Globus pallidus (tissue), 1 donor: ENCODE results near the gene SMC3.
"Not testable (repeated sequence)": the region's sequence is repeated elsewhere in the genome, so short reads cannot be mapped to it uniquely, and the experiment has no call there.

ENCODE experiments used
- DNase-seq: peaks from one replicate; pipeline ENCODE4 v3.0.0-alpha.2; 2015; ENCODE audit warnings: low spot score

Gene SMC3

DNA sequence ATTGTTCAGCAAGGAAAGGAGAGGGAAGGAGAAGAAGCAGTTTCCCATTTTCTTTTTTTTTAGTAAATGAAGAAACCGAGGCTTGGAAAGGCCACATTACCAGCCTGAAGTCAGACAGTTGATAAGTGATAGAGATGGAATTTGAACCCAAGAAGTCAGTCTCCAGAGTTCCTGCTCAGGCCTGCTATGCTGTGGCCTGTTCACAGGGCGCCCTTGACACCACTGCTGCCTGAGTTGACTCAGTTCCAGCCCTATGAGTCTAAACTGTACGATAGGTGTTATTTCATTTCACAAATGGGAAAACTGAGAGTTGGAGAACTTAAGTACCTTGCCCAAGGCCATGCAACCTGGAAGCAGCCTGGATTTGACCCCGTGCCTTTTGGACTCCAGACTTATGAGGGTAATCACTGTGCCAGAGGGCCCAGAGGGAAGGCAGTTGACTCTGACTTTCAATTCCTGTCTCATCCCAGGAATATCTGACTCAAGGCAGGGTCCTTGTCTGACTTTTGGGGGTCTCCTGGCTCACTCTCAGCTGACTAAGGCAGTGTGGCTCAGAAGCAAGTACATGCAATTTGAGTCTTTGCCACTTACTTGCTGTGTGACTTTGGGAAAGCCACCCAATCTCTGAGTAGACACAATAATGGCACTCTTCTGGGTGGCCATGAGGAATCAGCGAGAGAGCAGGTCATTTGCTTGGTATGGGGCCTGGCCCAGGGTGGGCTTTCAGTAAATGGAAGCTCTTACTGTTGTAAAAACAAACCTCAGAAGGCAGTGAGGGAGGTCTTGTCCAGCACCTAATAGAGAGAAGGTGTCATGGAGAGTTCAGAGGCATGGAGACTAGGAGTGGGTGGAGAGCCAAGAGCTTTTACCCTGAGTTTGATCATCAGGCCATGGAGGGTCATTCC lies 58.7 kb downstream of the SMC3 start:
- DNase-seq = no peak

DNA sequence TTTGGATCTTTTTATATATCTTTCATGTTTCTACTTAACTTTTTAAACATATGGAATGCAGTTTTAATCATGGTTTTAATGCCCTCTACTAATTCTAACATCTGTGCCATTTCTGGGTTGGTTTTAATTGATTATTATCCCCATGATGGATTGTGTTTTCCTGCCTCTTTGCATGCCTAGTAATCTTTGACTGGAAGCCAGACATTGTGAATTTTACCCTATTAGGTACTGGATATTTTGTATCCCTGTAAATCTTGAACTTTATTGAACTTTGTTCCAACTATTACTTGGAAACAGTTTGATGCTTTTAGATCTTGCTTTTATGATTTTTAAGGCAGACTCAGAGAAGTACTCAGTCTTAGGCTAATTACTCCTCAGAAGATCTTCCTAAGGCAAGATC lies 60.7 kb downstream of the SMC3 start:
- DNase-seq = no peak

DNA sequence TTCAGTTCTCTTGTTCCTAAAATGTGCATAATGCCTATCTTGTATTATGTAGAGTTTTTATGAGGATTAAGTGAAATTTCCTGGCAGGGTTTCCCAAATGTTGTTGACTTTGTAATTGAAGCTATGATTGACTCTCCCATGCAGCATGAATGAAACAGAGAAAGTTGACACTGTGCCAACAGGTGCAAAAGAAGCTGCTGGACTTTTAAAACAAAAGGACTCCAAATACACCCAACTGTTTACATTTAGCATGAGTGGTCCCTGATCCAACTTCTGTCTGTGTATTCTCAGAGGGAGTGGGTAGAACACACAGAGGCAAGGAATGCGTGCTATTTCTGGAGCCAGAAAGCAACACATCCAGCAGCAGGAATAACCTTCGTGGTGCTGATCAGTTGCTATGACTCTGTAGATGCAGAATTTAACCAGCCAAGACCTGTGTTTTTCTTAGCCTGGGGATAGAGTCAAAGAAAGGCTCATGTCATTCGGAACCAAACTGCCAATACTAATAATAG lies 62.2 kb downstream of the SMC3 start:
- no peak for DNase-seq

DNA sequence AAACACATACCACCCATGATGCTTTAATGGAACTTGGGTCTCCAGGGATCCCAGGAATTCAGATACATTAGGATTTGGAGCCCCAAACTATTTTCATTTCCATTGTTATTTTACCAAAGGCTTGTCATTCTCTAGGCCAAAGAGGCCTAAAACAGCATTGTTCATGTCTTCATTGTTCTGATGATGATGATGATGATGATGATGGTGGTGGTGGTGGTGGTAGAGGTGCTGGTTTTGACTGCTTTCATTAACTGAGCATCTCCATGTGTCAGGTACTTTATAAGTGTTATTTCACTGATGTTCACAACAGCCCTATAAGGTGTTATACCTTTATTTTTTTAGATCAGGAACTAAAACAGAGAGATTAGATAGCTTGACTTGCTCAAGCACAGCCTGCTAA lies 64.4 kb downstream of the SMC3 start:
- DNase-seq = no peak

DNA sequence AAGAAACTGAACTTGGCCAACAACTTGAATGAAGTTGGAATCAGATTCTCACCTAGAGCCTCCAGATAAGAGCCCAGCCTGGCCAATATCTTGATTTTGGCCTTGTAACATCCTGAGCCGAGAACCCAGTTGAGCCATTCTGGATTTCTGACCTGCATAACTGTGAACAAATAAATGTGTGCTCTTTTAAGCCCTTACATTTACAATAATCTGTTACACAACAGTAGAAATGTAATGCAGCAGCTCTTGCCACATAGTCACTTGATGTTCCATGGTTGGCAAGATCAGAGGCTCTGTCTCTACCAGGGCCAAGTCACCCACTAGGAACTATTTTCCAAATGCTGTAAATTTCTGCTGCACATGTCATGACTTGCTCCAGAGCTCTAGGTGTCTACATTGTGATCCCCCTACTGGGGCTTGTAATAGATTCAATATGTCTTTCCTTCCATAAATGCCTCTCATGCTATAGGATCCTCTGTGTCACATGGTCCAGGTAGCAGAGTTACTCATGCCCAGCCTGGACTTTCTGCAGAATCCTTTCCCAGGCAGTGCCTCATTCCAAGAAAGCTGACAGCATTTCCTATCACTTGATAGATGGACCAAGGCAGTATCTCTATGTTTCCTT lies 65.2 kb downstream of the SMC3 start:
- no peak for DNase-seq

DNA sequence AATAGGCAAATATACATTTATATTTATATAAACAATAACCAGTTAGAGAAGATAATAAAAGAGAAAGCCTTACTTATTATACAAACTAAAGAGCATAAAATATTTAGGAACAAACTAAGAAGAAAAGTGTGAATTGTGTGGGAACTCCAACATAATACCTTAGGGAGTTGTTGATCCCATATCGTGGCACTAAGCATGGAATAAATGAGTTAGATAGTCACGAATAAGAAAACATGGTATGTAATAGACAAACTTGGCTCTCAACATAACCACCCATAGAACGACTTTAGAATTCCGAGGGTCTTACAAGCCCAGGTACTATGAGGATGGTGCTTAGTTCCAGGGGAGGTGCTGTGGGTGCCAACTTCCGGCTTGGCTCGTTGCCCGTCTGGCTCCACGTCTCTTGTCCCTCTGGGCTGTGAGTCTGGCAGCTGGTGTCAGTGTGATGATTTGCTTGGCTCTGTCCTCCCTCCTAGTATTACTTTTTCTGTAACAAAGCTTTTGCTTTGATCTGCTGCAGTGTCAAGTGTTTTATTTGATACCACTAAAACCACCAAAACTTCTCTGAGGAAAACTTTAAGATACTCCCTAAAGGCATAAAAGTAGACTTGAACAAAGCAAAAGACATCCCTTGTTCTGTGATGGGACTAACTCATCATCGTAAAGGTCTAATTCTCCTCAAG lies 67.2 kb downstream of the SMC3 start:
- DNase-seq = no peak

DNA sequence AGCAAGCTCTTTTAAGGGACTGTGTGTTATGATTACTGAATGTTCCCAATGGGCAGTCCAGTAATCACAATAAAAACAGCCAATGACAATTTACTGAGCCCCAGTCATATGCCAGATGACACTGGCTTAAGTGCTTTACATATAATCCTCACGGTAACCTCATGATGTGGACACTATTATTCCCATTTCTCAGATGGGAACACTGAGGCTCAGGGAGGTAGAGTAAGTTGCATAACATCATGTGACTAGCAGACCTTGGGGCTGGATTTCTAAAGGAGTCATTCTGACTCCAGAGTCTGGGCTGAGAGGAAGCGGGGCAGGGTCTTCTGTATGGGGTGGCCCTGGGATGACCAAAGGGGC lies 69.1 kb downstream of the SMC3 start:
- DNase-seq = no peak

DNA sequence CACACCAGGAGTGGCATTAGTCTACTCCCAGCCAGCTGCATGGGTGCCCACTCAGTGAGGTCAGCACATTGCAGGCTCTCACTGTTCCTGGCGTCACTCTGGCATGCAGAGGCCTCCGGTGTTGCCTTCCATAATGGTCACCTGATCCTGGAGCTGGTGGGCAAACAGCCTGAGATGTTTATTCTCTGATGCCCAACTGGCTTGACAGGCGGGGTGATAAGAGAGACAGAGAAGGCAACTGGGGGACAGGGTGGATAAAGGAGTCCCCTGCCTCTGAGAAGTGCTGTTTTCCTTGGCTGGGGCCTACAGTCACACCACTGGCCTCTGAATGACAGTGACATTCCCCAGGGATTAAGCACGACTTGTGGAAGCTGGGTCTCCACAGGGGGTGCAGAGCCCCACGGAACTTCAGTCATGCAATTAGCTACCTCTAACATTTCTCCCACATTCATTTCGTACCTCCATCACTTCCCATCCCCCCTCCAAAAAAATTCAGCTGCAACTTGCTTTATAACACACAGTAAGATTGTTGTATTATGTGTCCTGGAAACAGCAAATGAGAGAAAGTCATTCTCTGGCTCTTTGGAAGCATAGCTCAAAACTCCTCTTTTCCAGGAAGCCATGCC lies 69.5 kb downstream of the SMC3 start:
- no peak for DNase-seq

DNA sequence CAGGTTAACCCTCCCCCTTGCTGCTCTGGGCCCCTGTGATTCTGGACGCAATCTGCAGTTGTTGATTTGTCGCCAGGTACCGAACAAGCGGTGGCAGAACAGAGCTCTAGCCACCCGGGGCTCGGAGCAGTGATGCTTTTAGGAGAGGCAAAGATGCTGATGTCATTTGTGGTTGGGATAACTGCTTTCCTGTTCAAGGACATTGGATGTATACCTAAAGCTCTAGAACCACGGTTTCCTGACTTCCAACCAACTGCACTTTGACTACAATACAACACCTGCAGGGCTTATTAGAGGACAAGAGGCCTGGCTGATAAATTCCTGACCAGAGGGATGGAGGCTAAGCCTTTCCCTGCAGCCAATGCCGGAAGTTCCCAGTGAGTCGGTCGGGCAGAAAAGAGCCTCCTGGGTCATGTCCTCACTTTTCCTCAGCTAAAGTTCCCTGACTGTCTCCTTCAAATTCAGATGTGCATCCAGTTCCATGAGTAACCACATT lies 70.1 kb downstream of the SMC3 start:
- DNase-seq = no peak

DNA sequence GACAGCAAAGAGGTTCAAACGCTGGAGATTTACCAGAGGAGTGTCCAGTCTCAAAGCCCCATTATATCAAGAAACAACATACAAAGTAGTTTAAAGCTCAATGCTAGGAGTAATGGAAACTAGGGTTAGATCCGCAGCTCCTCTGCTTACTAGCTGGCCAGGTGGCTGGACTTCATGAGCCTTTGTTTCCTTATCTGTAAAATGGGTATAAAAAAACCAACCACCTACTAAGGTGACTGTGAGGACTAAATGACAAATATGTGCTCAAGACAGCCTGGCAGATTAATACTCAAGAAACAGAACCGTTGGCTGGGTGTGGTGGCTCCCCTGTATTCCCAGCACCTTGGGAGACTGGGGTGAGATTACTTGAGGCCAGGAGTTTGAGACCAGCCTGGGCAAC lies 70.8 kb downstream of the SMC3 start:
- no peak for DNase-seq

DNA sequence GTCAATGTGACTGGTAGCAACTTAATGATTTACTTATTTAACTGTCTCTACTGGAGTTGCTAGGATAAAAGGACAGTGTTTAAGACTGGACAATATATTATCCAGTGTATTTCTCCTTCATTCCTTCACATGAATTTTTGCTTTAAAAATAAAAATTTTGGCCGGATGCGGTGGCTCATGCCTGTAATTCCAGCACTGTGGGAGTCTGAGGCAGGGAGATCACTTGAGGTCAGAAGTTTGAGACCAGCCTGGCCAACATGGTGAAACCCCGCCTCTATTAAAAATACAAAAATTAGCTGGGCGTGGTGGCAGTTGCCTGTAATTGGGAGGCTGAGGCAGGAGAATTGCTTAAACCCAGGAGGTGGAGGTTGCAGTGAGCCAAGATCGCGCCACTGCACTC lies 71.6 kb downstream of the SMC3 start:
- not testable (repeated sequence) for DNase-seq

DNA sequence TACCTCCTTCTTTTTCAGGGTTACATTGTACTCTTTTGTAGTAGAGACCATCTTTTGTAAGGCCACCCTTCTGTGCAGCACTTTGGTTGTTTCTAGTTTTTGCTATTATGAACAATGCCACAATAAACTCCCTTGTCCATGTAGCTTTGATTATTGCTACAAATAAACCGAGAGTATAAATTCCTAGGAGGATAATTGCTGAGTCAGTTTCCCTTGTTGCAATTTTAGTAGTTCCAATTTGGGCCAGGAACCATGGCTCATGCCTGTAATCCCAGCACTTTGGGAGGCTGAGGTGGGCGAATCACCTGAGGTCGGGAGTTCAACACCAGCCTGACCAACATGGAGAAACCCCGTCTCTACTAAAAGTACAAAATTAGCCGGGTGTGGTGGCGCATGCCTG lies 72.4 kb downstream of the SMC3 start:
- DNase-seq = not testable (repeated sequence)

DNA sequence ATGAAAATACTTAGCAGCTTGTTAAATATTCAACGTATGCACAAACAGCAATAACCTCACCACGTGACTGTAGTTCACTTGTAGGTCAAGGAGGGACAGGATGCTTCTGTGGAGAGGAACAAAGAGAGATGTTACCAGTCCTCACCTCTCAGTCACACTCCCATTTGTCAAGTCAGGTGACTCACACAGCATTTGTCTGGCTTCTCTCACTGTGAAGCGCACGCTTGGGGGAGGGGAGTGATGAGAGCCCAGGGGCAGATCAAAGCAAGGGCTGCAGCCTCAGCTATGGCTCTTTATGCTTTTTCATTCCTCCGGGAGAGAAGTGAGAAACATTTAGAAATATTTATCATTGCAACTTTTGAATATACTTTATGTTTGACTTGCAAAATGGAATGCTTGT lies 73.8 kb downstream of the SMC3 start:
- no peak for DNase-seq

DNA sequence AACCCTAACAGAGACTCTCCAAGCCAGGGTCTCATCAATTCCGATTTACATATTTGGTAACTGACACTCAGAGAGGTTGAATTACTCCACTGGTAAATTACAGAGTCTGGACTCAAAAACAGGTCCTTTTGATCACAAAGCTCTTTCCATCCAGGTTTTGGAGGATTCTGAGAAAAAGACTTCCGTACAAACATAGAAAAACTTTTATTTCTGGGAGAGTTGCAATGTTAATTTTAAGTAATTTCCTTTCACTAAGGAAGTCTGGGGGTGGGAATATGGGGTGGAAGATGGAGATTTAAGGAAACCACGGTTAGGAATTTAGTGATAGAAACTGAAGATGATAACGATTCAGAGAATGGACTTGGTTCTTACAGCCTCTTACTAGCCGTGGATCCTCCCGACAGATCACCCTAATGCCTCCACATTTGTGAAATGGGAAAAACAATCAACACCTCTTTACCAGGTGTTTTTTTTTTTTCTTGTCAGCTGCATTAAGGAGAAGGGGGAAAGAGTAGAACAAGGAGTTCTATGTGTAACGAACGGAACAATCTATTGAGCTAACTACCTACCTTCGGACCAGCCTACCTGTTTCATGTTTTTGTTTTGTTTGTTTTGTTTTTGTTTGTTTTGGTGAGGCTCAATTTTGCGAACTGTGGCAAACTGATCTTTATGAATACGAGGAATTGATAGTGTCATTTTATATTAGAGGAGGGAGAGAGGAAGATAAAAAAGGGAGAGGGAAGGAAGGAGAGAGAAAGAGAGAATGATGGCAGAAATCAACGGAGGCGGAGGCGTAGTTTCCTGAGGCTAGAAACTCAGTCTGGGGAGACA lies 74.9 kb downstream of the SMC3 start:
- DNase-seq = no peak

DNA sequence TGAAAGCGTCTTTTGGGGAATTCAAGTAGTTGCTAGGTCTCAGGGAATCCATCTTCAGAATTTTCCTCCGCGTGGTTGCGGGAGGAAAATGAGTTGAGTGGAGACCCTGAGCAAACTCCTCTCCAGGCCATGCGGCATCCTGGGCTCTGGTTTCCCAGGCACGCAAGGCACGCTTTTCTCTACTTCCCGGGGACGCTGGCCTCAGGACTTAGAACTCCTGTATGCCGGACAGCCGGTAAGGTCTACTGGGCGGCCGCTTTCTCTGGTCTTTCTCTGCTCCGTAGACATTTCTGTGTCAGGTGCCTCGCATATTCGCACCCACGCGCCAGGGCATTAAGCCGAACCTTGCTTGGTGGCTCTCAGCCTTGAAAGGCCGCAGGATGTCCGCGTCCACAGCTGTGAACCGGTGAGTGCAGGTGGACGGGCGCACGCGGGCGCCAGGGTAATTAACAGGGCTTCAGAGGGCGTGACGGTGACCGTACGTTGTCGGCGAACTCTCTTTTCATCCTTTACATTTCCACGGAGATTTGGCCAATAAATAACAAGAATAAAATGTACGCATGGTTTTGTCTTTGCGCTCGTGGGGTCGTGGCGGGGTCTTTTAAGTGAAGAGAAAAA lies 75.6 kb downstream of the SMC3 start:
- DNase-seq = no peak

DNA sequence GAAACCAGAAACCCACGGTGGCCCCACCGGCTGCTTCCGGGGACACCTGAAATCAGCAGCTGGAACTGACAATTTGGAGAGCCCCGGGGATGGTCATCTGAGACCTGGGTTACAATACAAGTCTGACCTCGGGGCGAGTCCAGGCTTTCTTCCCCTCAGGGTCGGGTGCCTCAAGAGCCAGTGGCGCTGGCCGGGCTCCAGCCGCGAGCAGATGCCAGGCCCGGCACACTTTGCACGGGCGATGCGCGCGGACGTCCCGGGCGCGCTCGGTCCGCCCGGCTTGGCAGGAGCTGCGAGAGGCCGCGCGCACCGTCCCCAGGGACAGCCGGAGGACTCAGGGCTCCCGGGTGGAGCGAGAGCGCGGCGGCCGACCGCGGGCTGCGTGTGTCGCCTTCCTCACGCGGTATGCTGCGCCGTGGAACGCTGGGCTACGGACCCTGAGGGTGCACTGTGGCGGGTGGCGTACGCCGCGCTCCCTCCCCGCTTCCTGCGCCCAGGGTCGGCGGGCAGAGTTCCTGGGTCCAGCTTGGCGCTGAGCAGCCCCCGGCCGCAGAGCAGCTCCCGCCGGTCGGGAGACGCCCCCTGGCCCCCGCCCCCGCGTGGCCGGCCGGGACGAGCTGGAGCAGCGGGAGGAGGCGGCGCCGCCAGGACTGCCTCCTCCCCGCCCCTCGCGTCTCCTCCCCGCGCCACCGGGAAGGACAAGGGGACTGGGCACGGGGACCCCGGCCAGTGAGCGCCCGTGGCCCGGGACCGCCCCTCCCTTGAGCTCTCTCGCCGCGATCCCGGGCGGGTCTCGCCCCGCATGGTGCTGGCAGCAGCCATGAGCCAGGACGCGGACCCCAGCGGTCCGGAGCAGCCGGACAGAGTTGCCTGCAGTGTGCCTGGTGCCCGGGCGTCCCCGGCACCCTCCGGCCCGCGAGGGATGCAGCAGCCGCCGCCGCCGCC lies 76.4 kb downstream of the SMC3 start, which contains the start of gene RBM20:
RBM20 (plus strand) TSS at position 684 of the 945 bp plus-strand sequence; CDS start at position 803, 119 bp downstream.
- DNase-seq = no peak

DNA sequence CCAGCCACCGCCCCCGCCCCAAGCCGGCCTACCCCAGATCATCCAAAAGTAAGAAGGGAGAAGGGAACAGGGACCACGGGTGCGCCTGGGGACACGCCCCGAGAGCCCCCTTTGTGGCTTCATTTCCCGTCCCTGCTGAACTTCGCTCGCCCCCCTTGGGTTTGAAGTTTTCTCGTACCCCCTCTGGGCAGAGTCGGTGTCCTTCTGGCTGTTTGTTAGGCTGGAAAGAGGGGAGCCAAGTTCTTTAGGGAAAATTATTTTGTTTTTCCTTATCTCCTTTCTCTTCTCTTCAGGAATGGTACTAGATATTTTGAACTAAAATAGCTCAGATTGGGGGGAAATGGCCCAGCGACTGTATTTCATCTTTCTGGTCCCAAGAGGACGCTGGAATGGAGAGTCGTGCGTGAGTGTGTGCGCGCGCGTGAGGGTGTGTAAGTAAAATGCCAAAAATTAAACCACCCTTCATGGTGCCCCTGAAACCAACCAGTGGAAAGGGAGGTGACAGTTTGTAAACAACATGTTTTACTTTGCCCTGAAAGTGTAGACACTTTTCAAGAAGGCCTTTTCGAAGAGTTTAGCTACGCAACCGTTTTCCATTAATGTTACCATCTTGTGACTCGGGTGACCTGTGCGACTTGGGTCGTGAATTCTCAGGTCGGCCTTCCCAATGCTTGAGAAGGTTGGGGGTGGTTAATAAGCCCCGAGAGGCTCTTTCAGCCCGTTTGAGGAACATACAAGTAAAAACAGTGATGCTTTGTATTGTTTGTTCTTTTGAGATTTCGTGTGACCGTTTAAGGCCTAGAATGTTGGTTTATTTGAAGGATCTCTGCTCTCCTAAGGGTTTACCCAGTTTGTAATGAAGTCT lies 77.3 kb downstream of the SMC3 start:
- DNase-seq = no peak

DNA sequence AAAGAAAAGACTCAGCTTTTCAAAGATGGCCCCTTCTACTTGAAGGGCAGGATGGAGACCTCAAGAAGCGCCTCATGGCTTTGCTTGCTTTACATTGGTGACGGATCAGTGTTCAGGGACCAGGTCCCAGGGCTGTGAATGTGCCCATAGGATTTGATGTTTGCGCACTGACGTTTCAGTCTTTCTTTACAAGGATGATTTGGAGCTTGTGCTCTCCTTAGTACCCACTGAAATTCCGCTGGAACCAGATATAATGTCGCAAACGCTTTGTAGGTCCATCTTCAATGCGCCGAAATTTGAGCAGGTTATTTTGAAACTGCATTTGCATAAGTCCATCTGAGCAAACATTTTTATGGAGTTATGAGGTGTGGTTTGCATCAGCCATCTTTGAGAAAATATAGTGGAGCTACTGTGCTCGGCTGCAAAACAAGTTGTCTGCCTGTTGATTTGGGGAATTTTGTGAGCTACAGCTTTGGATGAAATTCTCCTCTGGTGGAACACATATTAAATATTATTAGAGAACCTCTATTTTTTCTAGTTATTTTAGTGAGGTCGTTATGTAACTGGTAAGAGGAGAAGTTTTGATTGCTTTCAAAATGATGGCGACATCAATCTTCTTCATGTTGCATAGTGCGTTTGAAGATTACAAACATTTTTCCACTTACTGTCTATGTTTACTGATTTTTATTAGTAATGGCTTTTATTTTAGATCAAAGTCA lies 79.1 kb downstream of the SMC3 start:
- no peak for DNase-seq
